Measurements from ENCODE around the gene MRPL48. TPM values are rescaled to one million over a fixed set of nuclear protein-coding genes. Genes with fewer than 3 reads are reported as not detected.

Gene MRPL48
- total RNA-seq, 1 donor from 2014 or later, result 31.5 TPM

GRCh38 chr11:73856031-73856567, 68.4 kb downstream of the MRPL48 start:
- TF ChIP-seq CTCF (IDR thresholded peaks at IDR 0.05; ENCODE audit: unreplicated experiment), result no peak

GRCh38 chr11:73859671-73860070, 72.0 kb downstream of the MRPL48 start:
- H3K36me3 Mint-ChIP-seq (ENCODE audit: insufficient read depth), result peaks cover 16% of the 10 kb centered on the region
- H3K27me3 Mint-ChIP-seq, result no peaks in the 10 kb centered on the region
- DNase-seq (ENCODE audit: low spot score, unreplicated experiment), result no peak
- H3K9me3 Mint-ChIP-seq (ENCODE audit: low read depth), result no peaks in the 10 kb centered on the region
- H3K4me3 Mint-ChIP-seq (ENCODE audit: low read depth), result no peak overlapping the region
- TF ChIP-seq CTCF (IDR thresholded peaks at IDR 0.05; ENCODE audit: unreplicated experiment), result no peak
- no peak overlapping the region for H3K27ac Mint-ChIP-seq
- peaks cover 5% of the 10 kb centered on the region for H3K4me1 Mint-ChIP-seq (ENCODE audit: low read depth)

More at GRCh38 chr11:73856031-73856567, 68.4 kb downstream of the MRPL48 start:
- H3K9me3 Mint-ChIP-seq (ENCODE audit: low read depth), result no peaks in the 10 kb centered on the region
- no peaks in the 10 kb centered on the region for H3K27me3 Mint-ChIP-seq
- DNase-seq (ENCODE audit: low spot score, unreplicated experiment), result no peak
- H3K4me1 Mint-ChIP-seq (ENCODE audit: low read depth), result peaks cover 5% of the 10 kb centered on the region
- H3K27ac Mint-ChIP-seq, result no peak overlapping the region
- no peak overlapping the region for H3K4me3 Mint-ChIP-seq (ENCODE audit: low read depth)
- peaks cover 15% of the 10 kb centered on the region for H3K36me3 Mint-ChIP-seq (ENCODE audit: insufficient read depth)

GRCh38 chr11:73860202-73860601, 72.5 kb downstream of the MRPL48 start:
- Mint-ChIP-seq H3K4me3 (ENCODE audit: low read depth) (no peak overlapping the region), H3K4me1 (ENCODE audit: low read depth) (peaks cover 5% of the 10 kb centered on the region), H3K36me3 (ENCODE audit: insufficient read depth) (peaks cover 16% of the 10 kb centered on the region), H3K27me3 (no peaks in the 10 kb centered on the region), H3K27ac (no peak overlapping the region), H3K9me3 (ENCODE audit: low read depth) (no peaks in the 10 kb centered on the region)
- no peak for DNase-seq (ENCODE audit: low spot score, unreplicated experiment)
- no peak for TF ChIP-seq CTCF (IDR thresholded peaks at IDR 0.05; ENCODE audit: unreplicated experiment)

- Mint-ChIP-seq H3K27ac (no peak overlapping the region), H3K36me3 (ENCODE audit: insufficient read depth) (peaks cover 19% of the 10 kb centered on the region)
Measured at GRCh38 chr11:73862986-73863385, 75.3 kb downstream of the MRPL48 start.

GRCh38 chr11:73866095-73866579, 78.5 kb downstream of the MRPL48 start:
- H3K36me3 Mint-ChIP-seq (ENCODE audit: insufficient read depth), result peaks cover 11% of the 10 kb centered on the region
- H3K9me3 Mint-ChIP-seq (ENCODE audit: low read depth), result no peaks in the 10 kb centered on the region
- H3K4me3 Mint-ChIP-seq (ENCODE audit: low read depth), result no peak overlapping the region
- H3K27ac Mint-ChIP-seq, result no peak overlapping the region
- no peaks in the 10 kb centered on the region for H3K27me3 Mint-ChIP-seq
- DNase-seq (ENCODE audit: low spot score, unreplicated experiment), result no peak
- no peak for TF ChIP-seq CTCF (IDR thresholded peaks at IDR 0.05; ENCODE audit: unreplicated experiment)
- H3K4me1 Mint-ChIP-seq (ENCODE audit: low read depth), result no peaks in the 10 kb centered on the region

More at GRCh38 chr11:73862986-73863385, 75.3 kb downstream of the MRPL48 start:
- no peaks in the 10 kb centered on the region for H3K9me3 Mint-ChIP-seq (ENCODE audit: low read depth)
- TF ChIP-seq CTCF (IDR thresholded peaks at IDR 0.05; ENCODE audit: unreplicated experiment), result no peak
- DNase-seq (ENCODE audit: low spot score, unreplicated experiment), result no peak
- H3K27me3 Mint-ChIP-seq, result no peaks in the 10 kb centered on the region
- peaks cover 2% of the 10 kb centered on the region for H3K4me1 Mint-ChIP-seq (ENCODE audit: low read depth)
- no peak overlapping the region for H3K4me3 Mint-ChIP-seq (ENCODE audit: low read depth)
